Activated effector memory CD4-positive, alpha-beta T cell treated with anti-CD3 and anti-CD28 coated beads, Interleukin-2, amount 50 U/mL, for 16 hours (primary cell): Measurements from ENCODE around the gene PCDHGA2.
"Not testable (repeated sequence)": the region's sequence is repeated elsewhere in the genome, so short reads cannot be mapped to it uniquely, and the experiment has no call there.

Experiments used
- DNase-seq: peaks from one replicate; pipeline ENCODE4 v3.0.0-alpha.2; 2020

PCDHGA2 gene

GRCh38 chr5:141338538-141339306 is at the start of gene PCDHGA2:
TSS of gene PCDHGA2 (plus strand) at chr5:141338760.
- DNase-seq = no peak

- DNase-seq = no peak
Observed at GRCh38 chr5:141298376-141298775, 40.2 kb upstream of the PCDHGA2 start.

GRCh38 chr5:141303756-141304155 is 34.8 kb upstream of the PCDHGA2 start, which contains the start of gene SLC25A2:
TSS of gene SLC25A2 (minus strand) at chr5:141304049. CDS start at chr5:141303865, 184 bp downstream.
- no peak for DNase-seq

GRCh38 chr5:141306630-141307029 is 31.9 kb upstream of the PCDHGA2 start:
- no peak for DNase-seq

- no peak for DNase-seq
Observed at GRCh38 chr5:141313711-141314110, 24.8 kb upstream of the PCDHGA2 start.

GRCh38 chr5:141316963-141317362 is 21.6 kb upstream of the PCDHGA2 start:
- not testable (repeated sequence) for DNase-seq

GRCh38 chr5:141319202-141319601 is 19.4 kb upstream of the PCDHGA2 start:
- no peak for DNase-seq

GRCh38 chr5:141319699-141320098 is 18.9 kb upstream of the PCDHGA2 start:
- DNase-seq = no peak

- peak; percentile 97 for DNase-seq
Observed at GRCh38 chr5:141320225-141321169, 18.1 kb upstream of the PCDHGA2 start, which contains the start of gene TAF7. TSS of gene TAF7 (minus strand) at chr5:141320784. CDS start at chr5:141320044, 740 bp downstream.

GRCh38 chr5:141322261-141322660 is 16.3 kb upstream of the PCDHGA2 start:
- no peak for DNase-seq

GRCh38 chr5:141326088-141326854 is 12.3 kb upstream of the PCDHGA2 start:
- peak; percentile 90 for DNase-seq

GRCh38 chr5:141328231-141328630 is 10.3 kb upstream of the PCDHGA2 start:
- DNase-seq = no peak

GRCh38 chr5:141330299-141331080 is 8.1 kb upstream of the PCDHGA2 start, which contains the start of gene PCDHGA1:
TSS of gene PCDHGA1 (plus strand) at chr5:141330514.
- DNase-seq = peak; percentile 70

- DNase-seq = not testable (repeated sequence)
Observed at GRCh38 chr5:141332571-141332970, 6.0 kb upstream of the PCDHGA2 start.

GRCh38 chr5:141340781-141341354 is 2.3 kb downstream of the PCDHGA2 start:
- not testable (repeated sequence) for DNase-seq

GRCh38 chr5:141342773-141343172 is 4.2 kb downstream of the PCDHGA2 start:
- DNase-seq = no peak

GRCh38 chr5:141343242-141343952 is 4.8 kb downstream of the PCDHGA2 start, which contains the start of gene PCDHGA3:
TSS of gene PCDHGA3 (plus strand) at chr5:141343829. CDS start at chr5:141344034, 205 bp downstream.
- no peak for DNase-seq

- no peak for DNase-seq
Observed at GRCh38 chr5:141343953-141344463, 5.4 kb downstream of the PCDHGA2 start.

- no peak for DNase-seq
Observed at GRCh38 chr5:141345327-141345726, 6.8 kb downstream of the PCDHGA2 start.

- DNase-seq = not testable (repeated sequence)
Observed at GRCh38 chr5:141346017-141346416, 7.5 kb downstream of the PCDHGA2 start.
